ENCODE data around the gene NME8.
"Not testable (repeated sequence)": the region's sequence is repeated elsewhere in the genome, so short reads cannot be mapped to it uniquely, and the experiment has no call there.

NME8 gene, protein sequence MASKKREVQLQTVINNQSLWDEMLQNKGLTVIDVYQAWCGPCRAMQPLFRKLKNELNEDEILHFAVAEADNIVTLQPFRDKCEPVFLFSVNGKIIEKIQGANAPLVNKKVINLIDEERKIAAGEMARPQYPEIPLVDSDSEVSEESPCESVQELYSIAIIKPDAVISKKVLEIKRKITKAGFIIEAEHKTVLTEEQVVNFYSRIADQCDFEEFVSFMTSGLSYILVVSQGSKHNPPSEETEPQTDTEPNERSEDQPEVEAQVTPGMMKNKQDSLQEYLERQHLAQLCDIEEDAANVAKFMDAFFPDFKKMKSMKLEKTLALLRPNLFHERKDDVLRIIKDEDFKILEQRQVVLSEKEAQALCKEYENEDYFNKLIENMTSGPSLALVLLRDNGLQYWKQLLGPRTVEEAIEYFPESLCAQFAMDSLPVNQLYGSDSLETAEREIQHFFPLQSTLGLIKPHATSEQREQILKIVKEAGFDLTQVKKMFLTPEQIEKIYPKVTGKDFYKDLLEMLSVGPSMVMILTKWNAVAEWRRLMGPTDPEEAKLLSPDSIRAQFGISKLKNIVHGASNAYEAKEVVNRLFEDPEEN

GRCh38 chr7:37848297-37848696 lies at the start of gene NME8:
NME8 (plus strand) TSS chr7:37848597; CDS start chr7:37850267, 1,670 bp downstream.
- no peak for DNase-seq

DNA sequence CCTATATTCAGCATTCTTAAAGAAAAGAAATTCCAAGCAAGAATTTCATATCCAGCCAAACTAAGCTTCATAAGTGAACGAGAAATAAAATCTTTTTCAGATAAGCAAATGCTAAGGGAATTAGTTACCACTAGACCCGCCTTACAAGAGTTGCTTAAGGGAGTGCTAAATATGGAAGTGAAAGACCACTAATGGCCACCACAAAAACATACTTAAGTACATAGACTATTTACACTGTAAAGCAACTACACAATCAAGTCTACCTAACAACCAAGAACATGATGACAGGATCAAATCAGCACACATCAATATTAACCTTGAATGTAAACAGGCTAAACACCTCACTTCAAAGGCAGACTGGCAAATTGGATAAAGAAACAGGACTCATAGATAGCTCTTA lies 42.2 kb upstream of the NME8 start:
- DNase-seq: no peak

- not testable (repeated sequence) for DNase-seq
Observed at GRCh38 chr7:37812161-37812580, 36.2 kb upstream of the NME8 start.

- DNase-seq: no peak
Observed at GRCh38 chr7:37815671-37816371, 32.6 kb upstream of the NME8 start.

- no peak for DNase-seq
Observed at GRCh38 chr7:37816922-37817590, 31.3 kb upstream of the NME8 start.

GRCh38 chr7:37817591-37817960 lies 30.8 kb upstream of the NME8 start:
- DNase-seq: no peak

GRCh38 chr7:37817996-37818720 lies 30.2 kb upstream of the NME8 start:
- no peak for DNase-seq

- no peak for DNase-seq
Observed at GRCh38 chr7:37820708-37821468, 27.5 kb upstream of the NME8 start.

DNA sequence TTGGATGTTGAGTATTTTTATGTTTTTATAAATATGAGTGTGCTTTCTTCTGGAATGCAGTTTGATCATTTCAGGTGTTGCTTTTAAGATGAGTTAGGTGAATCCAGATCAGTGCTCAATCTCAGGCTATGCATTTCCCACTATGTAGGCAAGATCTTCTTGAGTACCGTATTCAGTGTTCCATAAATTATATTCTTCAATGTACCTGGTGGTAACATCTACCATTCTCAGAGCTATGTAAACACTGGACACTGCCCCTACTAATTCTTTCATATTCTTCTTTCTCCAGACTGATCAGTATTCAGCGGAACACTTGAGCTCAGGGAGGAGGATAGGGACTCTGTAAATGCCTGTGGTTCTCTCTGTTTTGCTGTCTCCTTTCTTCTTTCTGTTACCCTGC lies 25.5 kb upstream of the NME8 start:
- DNase-seq: no peak

DNA sequence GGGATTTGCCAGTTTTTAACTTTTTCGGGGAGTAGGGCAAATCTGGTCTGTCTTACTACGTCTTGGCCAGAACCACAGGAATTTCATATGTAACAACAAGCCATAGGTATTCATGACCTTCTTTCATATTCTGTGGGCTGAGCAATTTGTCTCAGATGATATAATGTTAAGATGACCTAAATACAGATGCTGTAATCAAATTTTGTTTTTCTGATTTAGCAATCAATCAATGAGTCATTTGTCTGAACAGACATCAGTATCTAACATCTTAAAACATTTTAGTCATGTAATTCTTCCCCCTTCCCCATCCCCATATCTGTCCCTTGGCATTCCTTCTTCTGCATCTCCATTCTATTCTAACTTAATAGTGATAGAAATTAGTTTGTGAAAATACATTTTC lies 24.8 kb upstream of the NME8 start:
- no peak for DNase-seq

DNA sequence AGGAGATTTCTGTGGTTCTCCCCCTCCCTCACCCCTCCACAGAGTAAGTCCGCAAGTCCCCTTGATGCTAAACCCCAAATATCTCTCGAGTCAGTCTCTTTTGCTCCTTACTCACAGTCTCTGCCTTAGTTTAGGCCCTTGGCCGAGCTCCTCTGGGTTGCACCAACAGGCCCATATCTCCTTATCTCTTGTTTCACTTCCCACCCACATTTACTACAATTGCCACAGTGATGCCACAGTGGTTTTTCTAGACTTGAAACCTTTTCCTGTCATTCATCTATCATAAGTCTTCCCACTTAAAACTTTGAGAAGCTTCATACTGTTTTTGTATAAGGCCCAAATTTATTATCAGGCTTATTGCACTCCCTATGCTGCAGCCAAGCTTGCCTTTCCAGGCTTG lies 23.4 kb upstream of the NME8 start:
- no peak for DNase-seq

- DNase-seq: no peak
Observed at GRCh38 chr7:37826825-37827224, 21.6 kb upstream of the NME8 start.

DNA sequence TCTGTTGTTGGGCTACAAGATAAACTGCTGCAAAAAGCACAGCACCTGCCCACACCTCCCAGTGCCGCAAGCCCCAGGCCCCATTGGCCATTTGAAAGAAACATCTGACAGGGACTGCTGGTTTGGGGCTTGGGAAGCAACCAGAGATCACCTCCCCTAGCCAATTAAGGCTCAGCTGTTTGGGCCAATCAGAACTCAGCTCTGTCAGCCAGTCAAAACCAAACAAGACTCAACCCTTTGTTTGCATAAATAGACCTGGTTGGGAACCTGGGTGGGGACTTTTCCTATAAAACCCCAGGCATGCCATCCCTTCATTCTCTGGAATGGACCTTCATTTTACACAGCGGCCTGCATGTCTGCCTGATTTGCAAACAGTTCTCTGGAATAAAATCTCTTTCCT lies 17.2 kb upstream of the NME8 start:
- no peak for DNase-seq

GRCh38 chr7:37832194-37832593 lies 16.2 kb upstream of the NME8 start:
- peak; percentile 23 for DNase-seq

- peak; percentile 54 for DNase-seq
Observed at GRCh38 chr7:37833107-37833817, 15.1 kb upstream of the NME8 start.

DNA sequence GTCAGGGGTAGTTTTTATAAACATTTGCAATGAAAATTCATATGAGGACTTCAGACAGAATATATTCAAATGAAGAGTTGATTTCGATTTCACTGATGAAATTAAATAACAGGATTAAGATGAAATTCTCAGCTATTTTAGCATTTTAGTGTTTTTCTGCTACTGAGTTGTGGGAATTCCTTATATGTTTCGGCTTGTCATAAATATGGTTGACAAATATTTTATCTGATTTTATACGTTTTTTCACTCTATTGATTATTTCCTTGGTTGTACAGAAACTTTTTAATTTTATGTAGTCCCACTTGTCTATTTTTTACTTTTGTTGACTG lies 14.6 kb upstream of the NME8 start:
- DNase-seq: no peak

DNA sequence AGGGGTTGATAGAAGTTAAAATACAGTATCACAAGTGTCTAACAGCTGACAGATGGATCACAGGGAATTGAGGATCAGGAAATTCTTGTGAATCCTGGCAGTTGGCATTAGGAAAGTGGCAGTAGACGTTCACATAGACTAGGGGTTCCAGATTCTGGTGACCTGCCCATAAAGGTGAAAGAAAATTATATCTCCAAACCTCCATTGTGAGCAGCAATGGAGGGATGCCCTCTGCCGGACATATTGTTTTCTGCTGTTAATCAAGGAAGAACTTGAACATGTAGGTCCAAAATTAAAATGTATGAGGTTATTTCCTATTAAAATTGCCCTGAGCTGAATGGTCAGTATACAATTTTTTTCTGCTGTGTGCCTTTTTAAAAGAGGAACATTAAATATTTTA lies 5.1 kb downstream of the NME8 start:
- DNase-seq: no peak

DNA sequence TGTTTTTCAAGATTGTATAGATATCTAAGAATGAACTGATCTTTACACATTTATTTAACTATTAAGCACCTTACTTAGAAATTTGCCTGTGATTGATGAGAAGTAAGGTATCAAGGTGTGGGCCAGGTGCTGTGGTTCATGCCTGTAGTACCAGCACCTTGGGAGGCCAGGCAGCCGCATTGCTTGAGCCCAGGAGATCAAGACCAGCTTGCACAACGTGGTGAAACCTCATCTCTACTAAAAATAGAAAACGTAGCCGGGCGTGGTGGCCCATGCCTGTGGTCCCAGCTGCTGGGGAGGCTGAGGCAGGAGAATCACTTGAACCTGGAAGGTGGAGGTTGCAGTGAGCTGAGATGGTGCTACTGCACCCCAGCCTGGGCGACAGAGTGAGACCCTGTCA lies 33.7 kb downstream of the NME8 start:
- DNase-seq: no peak

DNA sequence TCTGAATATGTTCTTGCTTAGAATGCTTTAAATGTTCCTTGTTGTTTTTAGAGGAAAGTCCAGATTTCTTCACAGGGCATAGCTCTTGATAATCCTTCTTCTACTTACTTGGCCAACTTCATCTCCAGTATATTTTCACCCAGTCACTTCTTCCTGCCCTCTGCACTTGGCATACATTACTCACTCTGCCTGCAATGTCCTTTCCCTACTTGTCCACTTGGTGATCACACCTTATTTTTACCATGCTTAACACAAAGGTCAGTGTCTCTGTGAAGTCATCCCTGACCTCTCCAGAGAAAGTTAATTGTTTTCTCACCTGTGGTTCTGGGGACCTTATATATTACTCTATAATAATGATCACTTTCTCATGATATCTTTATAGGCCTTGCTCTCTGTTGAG lies 45.0 kb downstream of the NME8 start:
- DNase-seq: no peak

DNA sequence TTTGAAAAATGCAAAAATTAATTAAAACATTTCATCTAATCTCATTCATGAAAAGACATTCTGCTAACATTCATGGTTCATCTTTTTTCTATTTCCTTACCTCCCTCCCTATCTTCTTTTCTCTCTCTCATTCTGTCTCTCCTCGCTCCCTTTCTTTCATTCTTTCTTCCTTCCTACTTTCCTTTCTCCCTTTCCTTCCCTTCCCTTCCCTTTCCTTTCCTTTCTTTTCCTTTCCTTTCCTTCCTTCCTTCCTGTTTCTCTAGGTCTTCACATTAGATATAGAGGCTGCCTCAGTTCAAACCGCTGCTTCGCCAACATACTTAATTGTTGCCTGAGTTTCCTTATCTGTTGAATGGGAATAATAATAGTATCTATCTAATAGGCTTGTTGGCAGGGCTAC lies 46.3 kb downstream of the NME8 start:
- no peak for DNase-seq

DNA sequence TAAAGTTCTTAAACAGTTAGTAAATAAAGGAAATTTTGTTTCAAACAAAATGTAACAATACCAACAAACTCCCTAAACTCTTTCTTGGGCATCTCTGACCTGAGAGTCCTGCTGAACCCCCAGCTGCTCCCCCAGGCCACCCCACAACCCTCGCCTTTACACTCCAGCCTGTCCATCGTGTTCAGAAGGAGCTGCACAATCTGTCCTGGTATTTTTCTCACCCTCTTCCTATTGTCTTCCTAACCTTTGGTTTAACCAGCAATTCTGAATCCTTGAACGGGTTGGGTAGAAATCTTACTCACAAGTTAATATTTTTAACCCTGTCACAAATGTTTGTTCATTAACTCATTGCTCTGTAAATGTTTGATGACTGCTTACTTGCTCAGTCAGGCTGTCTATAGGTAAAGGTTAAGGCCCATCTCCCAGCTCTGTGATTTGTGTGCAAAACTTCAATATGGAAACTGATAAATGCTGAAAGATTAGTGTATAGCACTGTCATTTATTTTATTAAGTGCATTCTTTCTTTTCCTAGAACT lies 51.4 kb downstream of the NME8 start:
- DNase-seq: no peak

Data from CD4-positive, alpha-beta T cell treated with Interleukin-10 for 1 hour (primary cell).